Tibial artery (tissue), 4 donors: ENCODE data around the gene DYNC1LI1.
"Not testable (repeated sequence)": the region's sequence is repeated elsewhere in the genome, so short reads cannot be mapped to it uniquely, and the experiment has no call there.

Experiments
- DNase-seq, 2 donors: peaks; one replicate each; pipeline ENCODE4 v3.0.0-alpha.2; 2019
- H3K27ac ChIP-seq, 2 donors: fragments of 200-600 bp; sonication (generic) in 1 of 2; 1 replicate in 1 of 2; 2 replicates in 1 of 2; pipeline ENCODE4 v1.5.1; 2018 to 2019; ENCODE audit warnings: mild to moderate bottlenecking in 1 of 2
- H3K27me3 ChIP-seq, 2 donors: fragments of 200-600 bp; sonication (generic) in 1 of 2; one replicate each; pipeline versions ENCODE4 v1.5.1 to v1.6.0; 2016 to 2019
- H3K36me3 ChIP-seq, 3 donors: fragments of 200-600 bp; sonication (generic) in 2 of 3; one replicate each; pipeline ENCODE4 v1.5.1; 2016 to 2019; ENCODE audit warnings: mild to moderate bottlenecking in 2 of 3
- H3K4me1 ChIP-seq, 4 donors: fragments of 200-600 bp; sonication (generic) in 2 of 4; 1 replicate in 3 of 4; 2 replicates in 1 of 4; pipeline ENCODE4 v1.5.1; 2016 to 2019
- H3K4me3 ChIP-seq, 2 donors: fragments of 200-600 bp; sonication (generic) in 1 of 2; 1 replicate in 1 of 2; 2 replicates in 1 of 2; pipeline ENCODE4 v1.5.1; 2018 to 2019; ENCODE audit warnings: mild to moderate bottlenecking in 2 of 2
- H3K9me3 ChIP-seq, 3 donors: fragments of 200-600 bp; sonication (generic) in 1 of 3; one replicate each; pipeline ENCODE4 v1.5.1; 2016 to 2019
- intact Hi-C: fragments of 100-400 bp; cut with DNase I; formaldehyde crosslinking; loops from one replicate; pipeline ENCODE4 v1.15.0; 2023; ENCODE audit warnings: low total_unique reads
- TF ChIP-seq, protein P1 (sequence below), 2 experiments: fragments of 200-600 bp in 1 of 2; fragments of 450-650 bp in 1 of 2; IDR thresholded peaks; one replicate each; pipeline ENCODE4 v1.5.1; 2017 to 2019; ENCODE audit warnings: antibody characterized with exemption in 2 of 2, mild to moderate bottlenecking in 1 of 2, moderate library complexity in 1 of 2

DYNC1LI1 gene

DNA sequence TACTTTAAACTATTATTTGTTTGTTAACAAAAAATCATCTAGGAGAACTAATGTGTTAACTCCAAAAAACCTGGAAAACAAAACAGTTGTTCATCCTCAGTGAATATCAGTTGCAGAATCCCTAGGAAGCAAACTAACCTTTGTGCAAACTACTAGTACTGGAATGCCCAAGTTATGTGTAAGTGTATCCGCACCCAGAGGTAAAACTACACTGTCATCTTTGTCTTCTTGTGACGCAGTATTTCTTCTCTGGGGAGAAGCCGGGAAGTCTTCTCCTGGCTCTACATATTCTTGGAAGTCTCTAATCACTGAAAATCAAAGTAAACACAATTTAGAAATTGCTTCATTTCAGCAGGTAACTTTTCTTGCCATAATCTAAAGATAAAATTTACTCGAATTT, 29.8 kb downstream of the DYNC1LI1 start:
- intact Hi-C loops = no loop called here
- TF ChIP-seq, protein P1, sequence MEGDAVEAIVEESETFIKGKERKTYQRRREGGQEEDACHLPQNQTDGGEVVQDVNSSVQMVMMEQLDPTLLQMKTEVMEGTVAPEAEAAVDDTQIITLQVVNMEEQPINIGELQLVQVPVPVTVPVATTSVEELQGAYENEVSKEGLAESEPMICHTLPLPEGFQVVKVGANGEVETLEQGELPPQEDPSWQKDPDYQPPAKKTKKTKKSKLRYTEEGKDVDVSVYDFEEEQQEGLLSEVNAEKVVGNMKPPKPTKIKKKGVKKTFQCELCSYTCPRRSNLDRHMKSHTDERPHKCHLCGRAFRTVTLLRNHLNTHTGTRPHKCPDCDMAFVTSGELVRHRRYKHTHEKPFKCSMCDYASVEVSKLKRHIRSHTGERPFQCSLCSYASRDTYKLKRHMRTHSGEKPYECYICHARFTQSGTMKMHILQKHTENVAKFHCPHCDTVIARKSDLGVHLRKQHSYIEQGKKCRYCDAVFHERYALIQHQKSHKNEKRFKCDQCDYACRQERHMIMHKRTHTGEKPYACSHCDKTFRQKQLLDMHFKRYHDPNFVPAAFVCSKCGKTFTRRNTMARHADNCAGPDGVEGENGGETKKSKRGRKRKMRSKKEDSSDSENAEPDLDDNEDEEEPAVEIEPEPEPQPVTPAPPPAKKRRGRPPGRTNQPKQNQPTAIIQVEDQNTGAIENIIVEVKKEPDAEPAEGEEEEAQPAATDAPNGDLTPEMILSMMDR (IDR thresholded peaks at IDR 0.05) = no peak
- Histone ChIP-seq H3K27ac (no peak overlapping the region), H3K36me3 (peaks cover 9 to 22% (median 12%) of the 10 kb centered on the region in 3 donors), H3K9me3 (no peaks in the 10 kb centered on the region), H3K27me3 (no peaks in the 10 kb centered on the region), H3K4me3 (no peak overlapping the region), H3K4me1 (peaks cover 0 to 14% (median 1%) of the 10 kb centered on the region in 4 donors)
- DNase-seq = no peak

DNA sequence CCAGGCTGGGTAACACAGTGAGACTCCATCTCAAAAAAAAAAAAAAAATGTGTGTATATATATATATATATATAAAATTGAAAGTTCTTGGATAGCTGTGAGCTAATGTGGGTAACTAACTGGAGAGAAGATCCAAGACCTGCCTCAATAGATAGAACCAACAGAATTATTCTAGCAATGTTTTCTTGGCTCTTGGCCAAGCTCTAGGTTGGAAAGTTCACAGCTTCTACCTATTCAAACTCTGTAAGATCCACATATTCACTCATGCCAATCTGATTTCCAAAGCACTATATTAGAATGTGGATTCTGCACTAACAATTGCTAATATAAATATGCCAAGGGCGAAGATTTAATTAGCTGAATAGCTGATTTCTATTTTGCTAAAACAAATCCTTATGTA, 38.2 kb downstream of the DYNC1LI1 start:
- intact Hi-C loops = no loop called here
- H3K9me3 ChIP-seq = no peaks in the 10 kb centered on the region
- DNase-seq = no peak
- no peaks in the 10 kb centered on the region for H3K4me1 ChIP-seq
- TF ChIP-seq, protein P1 (IDR thresholded peaks at IDR 0.05) = no peak
- no peak overlapping the region for H3K27ac ChIP-seq
- H3K4me3 ChIP-seq = no peak overlapping the region
- H3K27me3 ChIP-seq = no peaks in the 10 kb centered on the region
- peaks cover 28 to 52% (median 37%) of the 10 kb centered on the region in 3 donors for H3K36me3 ChIP-seq

DNA sequence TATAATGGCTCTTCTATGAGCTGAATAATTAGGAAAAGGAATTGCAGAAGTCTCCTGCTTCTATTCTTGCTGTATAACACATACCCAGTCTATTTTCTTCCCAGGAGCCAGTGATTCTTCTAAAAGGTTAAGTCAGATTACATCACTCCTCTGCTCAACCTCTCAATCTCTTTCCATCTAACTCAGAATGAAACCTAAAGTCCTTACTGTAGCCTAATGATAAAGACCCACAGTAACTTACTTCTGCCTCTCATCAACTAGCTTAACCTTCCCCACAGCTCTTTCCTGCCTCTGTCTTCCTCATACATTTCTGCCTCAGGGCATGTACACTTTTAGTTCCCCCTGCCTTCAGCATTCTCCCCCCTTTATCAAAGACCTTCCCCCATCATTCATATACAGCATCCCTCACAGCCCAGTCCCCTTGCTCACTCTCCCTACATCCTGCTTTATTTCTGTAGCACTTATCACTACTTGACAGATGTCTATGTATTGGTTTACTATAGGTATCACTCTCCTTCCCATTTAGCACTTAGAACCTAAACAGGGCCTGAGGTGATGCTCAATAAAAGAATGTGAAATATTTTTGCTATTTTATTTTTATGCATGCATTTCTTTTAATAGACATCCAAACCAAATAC, 39.5 kb downstream of the DYNC1LI1 start:
- intact Hi-C loops = no loop called here
- H3K9me3 ChIP-seq = no peaks in the 10 kb centered on the region
- H3K27me3 ChIP-seq = no peaks in the 10 kb centered on the region
- no peak overlapping the region for H3K4me3 ChIP-seq
- no peak for DNase-seq
- peaks cover 41 to 62% (median 50%) of the 10 kb centered on the region in 3 donors for H3K36me3 ChIP-seq
- H3K27ac ChIP-seq = no peak overlapping the region
- H3K4me1 ChIP-seq = no peaks in the 10 kb centered on the region
- TF ChIP-seq, protein P1 (IDR thresholded peaks at IDR 0.05) = no peak

DNA sequence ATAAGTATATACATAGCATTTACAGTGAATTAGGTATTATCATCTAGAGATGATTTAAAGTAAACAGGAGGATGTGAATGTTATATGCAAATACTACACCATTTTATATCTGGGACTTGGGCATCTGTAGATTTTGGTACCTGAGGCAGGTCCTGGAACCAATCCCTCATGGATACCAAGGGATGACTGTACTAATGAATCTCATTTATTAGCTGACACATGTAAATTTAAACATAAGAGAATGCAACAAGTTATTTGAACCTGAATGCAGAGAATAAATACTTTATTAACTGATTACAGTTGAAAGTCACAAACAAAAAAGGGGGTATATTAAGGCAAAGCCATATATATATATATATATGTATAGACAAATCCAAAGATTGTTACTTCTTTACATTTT, 44.9 kb downstream of the DYNC1LI1 start:
- intact Hi-C loops = no loop called here
- Histone ChIP-seq H3K27ac (no peak overlapping the region), H3K27me3 (no peaks in the 10 kb centered on the region), H3K4me1 (no peaks in the 10 kb centered on the region), H3K4me3 (no peak overlapping the region), H3K9me3 (no peaks in the 10 kb centered on the region), H3K36me3 (peaks cover 56 to 74% (median 62%) of the 10 kb centered on the region in 3 donors)
- TF ChIP-seq, protein P1 (IDR thresholded peaks at IDR 0.05) = no peak
- DNase-seq = no peak

DNA sequence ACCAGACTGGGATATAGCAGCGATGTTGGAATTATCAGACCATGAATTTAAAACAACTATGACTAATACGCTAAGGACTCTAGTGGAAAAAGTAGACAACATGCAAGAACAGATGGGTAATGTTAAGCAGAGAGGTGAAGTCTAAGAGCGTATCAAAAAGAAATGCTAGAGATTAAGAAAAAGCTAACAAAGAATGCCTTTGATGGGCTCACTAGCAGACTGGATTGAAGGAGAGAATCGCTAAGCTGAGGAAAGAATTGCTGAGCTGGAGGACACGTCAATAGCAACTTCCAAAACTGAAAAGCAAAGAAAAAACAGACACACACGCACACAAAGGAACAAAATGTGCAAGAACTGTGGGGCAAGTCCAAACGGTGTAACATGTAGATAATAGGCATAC, 48.0 kb downstream of the DYNC1LI1 start:
- peaks cover 36 to 49% (median 41%) of the 10 kb centered on the region in 3 donors for H3K36me3 ChIP-seq
- TF ChIP-seq, protein P1 (IDR thresholded peaks at IDR 0.05) = no peak
- intact Hi-C loops = loop anchor here (5.0 kb wide), 1 partner anchor 135 kb away; no protein-coding TSS in a partner anchor

DNA sequence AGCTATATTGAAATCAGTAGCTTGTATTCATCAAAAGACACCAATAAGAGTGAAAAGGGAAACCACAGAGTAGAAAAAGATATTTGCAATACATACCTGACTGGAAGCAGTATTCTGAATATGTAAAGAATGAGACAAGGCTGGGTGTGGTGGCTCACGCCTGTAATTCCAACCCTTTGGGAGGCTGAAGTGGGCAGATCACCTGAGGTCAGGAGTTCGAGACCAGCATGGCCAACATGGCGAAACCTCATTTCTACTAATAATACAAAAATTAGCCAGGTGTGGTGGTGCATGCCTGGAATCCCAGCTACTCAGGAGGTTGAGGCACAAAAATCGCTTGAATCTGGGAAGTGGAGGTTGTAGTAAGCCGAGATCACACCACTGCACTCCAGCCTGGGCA, 51.7 kb downstream of the DYNC1LI1 start:
- H3K9me3 ChIP-seq, H3K4me1 ChIP-seq, H3K4me3 ChIP-seq, DNase-seq, H3K27ac ChIP-seq, H3K27me3 ChIP-seq, intact Hi-C loops: not testable (repeated sequence)
- H3K36me3 ChIP-seq = peaks cover 9 to 18% (median 9%) of the 10 kb centered on the region in 3 donors

More for the DNA sequence above, 48.0 kb downstream of the DYNC1LI1 start:
- Histone ChIP-seq H3K4me3 (no peak overlapping the region), H3K27ac (no peak overlapping the region), H3K4me1 (no peaks in the 10 kb centered on the region), H3K9me3 (no peaks in the 10 kb centered on the region), H3K27me3 (no peaks in the 10 kb centered on the region)
- no peak for DNase-seq

DNA sequence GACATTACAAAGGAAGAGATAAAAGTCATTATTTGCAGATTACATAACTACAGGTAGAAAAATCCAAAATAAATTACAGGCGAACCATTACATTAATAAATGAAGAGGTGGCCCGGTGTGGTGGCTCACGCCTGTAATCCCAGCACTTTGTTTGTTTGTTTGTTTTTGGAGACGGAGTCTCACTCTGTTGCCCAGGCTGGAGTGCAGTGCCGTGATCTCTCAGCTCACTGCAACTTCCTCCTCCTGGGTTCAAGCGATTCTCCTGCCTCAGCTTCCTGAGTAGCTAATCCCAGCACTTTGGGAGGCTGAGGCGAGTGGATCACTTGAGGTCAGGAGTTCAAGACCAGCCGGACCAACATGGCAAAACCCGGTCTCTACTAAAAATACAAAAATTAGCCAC, 53.9 kb downstream of the DYNC1LI1 start:
- H3K36me3 ChIP-seq, H3K27ac ChIP-seq, intact Hi-C loops, H3K9me3 ChIP-seq, H3K4me3 ChIP-seq, H3K4me1 ChIP-seq, H3K27me3 ChIP-seq, DNase-seq: not testable (repeated sequence)
